Left ventricle myocardium superior (tissue), 1 donor: ENCODE data around the gene DNAI7. TPM values are rescaled to one million over a fixed set of nuclear protein-coding genes. Genes with fewer than 3 reads are reported as not detected.

ENCODE experiments used
- ATAC-seq: fragments of 200-7000 bp; cut with Tn5 transposase; one replicate; pipeline ENCODE4 v1.9.1; 2020; ENCODE audit warnings: mild to moderate bottlenecking, moderate library complexity
- DNase-seq: peaks from one replicate; pipeline ENCODE4 v3.0.0-alpha.2; 2020
- intact Hi-C: fragments of 100-400 bp; cut with micrococcal nuclease; formaldehyde crosslinking; loops from one replicate; pipeline ENCODE4 v1.11.0; 2022
- long read RNA-seq: library from polyadenylated mRNA; unstranded; transcript quantifications from one replicate; pipeline ENCODE4 v2.0.0, GENCODE V29; 2021
- total RNA-seq: library from RNA; stranded (reverse); fragmentation: NEBNext Ultra II Directional; extraction: Animal tissue kit (Norgen Biotek cat#: 25700); gene quantifications from one replicate; pipeline ENCODE4 v1.2.1, GENCODE V29; 2021
- donor health status: DM: no; HTN: yes; CAD: no; lungs with severe emphysema.

The DNAI7 gene
- total RNA-seq, result 0.89 TPM
- long read RNA-seq, partial matches to known transcripts, result 1 of 2 reads
- long read RNA-seq, other reads (novel, unspliced or antisense), result 1 of 2 reads

GRCh38 chr12:25195056-25195971 is at the start of gene DNAI7, which contains the start of gene ETFRF1:
Gene DNAI7 (minus strand): TSS chr12:25195160. CDS start chr12:25195078, 82 bp downstream.
Gene ETFRF1 (plus strand): TSS chr12:25195237. CDS start chr12:25203957, 8,720 bp downstream.
- intact Hi-C loops, result loop anchor here (10.0 kb wide), 1 partner anchor 49 kb away; no protein-coding TSS in a partner anchor
- peak; percentile 100 for ATAC-seq

GRCh38 chr12:25243680-25243990 is 48.7 kb upstream of the DNAI7 start:
- ATAC-seq, result no peak
- no peak for DNase-seq
- intact Hi-C loops, result loop anchor here (10.0 kb wide), 1 partner anchor 49 kb away; the partner anchor contains the start of genes DNAI7 and ETFRF1

More at GRCh38 chr12:25195056-25195971, at the start of gene DNAI7, which contains the start of gene ETFRF1:
- peak; percentile 100 for DNase-seq

GRCh38 chr12:25242981-25243679 is 48.2 kb upstream of the DNAI7 start:
- ATAC-seq, result no peak
- intact Hi-C loops, result loop anchor here (10.0 kb wide), 1 partner anchor 48 kb away; the partner anchor contains the start of genes DNAI7 and ETFRF1
- no peak for DNase-seq

- ATAC-seq, result peak; percentile 45
- DNase-seq, result no peak
- intact Hi-C loops, result loop anchor here (10.0 kb wide), 1 partner anchor 47 kb away; the partner anchor contains the start of genes DNAI7 and ETFRF1
These were observed 46.4 kb upstream of the DNAI7 start for GRCh38 chr12:25241167-25242020.

GRCh38 chr12:25236626-25237025 is 41.7 kb upstream of the DNAI7 start:
- intact Hi-C loops, result no loop called here
- ATAC-seq, result no peak
- no peak for DNase-seq

- intact Hi-C loops, result no loop called here
- peak; percentile 62 for ATAC-seq
- DNase-seq, result no peak
These were observed 41.2 kb upstream of the DNAI7 start for GRCh38 chr12:25236190-25236589.

GRCh38 chr12:25213338-25213737 is 18.4 kb upstream of the DNAI7 start:
- intact Hi-C loops, result no loop called here
- ATAC-seq (no peak), DNase-seq (no peak)

GRCh38 chr12:25208554-25208953 is 13.6 kb upstream of the DNAI7 start:
- DNase-seq (no peak), ATAC-seq (no peak)
- intact Hi-C loops, result no loop called here

GRCh38 chr12:25207846-25208245 is 12.9 kb upstream of the DNAI7 start:
- intact Hi-C loops, result no loop called here
- no peak for ATAC-seq
- DNase-seq, result no peak

GRCh38 chr12:25207411-25207810 is 12.5 kb upstream of the DNAI7 start:
- intact Hi-C loops, result no loop called here
- DNase-seq, result no peak
- ATAC-seq, result no peak

- DNase-seq (no peak), ATAC-seq (no peak)
- intact Hi-C loops, result no loop called here
These were observed 7.2 kb upstream of the DNAI7 start for GRCh38 chr12:25202137-25202536.

- intact Hi-C loops, result no loop called here
- no peak for ATAC-seq
- DNase-seq, result no peak
These were observed 5.7 kb upstream of the DNAI7 start for GRCh38 chr12:25200703-25201102.

- intact Hi-C loops, result loop anchor here (10.0 kb wide), 1 partner anchor 47 kb away; no protein-coding TSS in a partner anchor
These were observed 2.6 kb upstream of the DNAI7 start for GRCh38 chr12:25197608-25198007.

GRCh38 chr12:25194722-25195055 is 271 bp downstream of the DNAI7 start:
- ATAC-seq (no peak), DNase-seq (no peak)
- intact Hi-C loops, result loop anchor here (10.0 kb wide), 1 partner anchor 50 kb away; no protein-coding TSS in a partner anchor

More at GRCh38 chr12:25197608-25198007, 2.6 kb upstream of the DNAI7 start:
- DNase-seq, result no peak
- no peak for ATAC-seq

GRCh38 chr12:25194214-25194613 is 746 bp downstream of the DNAI7 start:
- intact Hi-C loops, result loop anchor here (10.0 kb wide), 1 partner anchor 51 kb away; no protein-coding TSS in a partner anchor
- ATAC-seq, result no peak
- no peak for DNase-seq

GRCh38 chr12:25190793-25191192 is 4.2 kb downstream of the DNAI7 start:
- ATAC-seq, result no peak
- intact Hi-C loops, result loop anchor here (10.0 kb wide), 1 partner anchor 54 kb away; no protein-coding TSS in a partner anchor
- DNase-seq, result no peak

GRCh38 chr12:25189656-25190055 is 5.3 kb downstream of the DNAI7 start:
- no peak for ATAC-seq
- no peak for DNase-seq
- intact Hi-C loops, result loop anchor here (10.0 kb wide), 1 partner anchor 55 kb away; no protein-coding TSS in a partner anchor

GRCh38 chr12:25187781-25188180 is 7.2 kb downstream of the DNAI7 start:
- intact Hi-C loops, result no loop called here
- no peak for DNase-seq

More at GRCh38 chr12:25187781-25188180, 7.2 kb downstream of the DNAI7 start:
- no peak for ATAC-seq
